ENCODE results near the gene ZDHHC16. TPM values are rescaled to one million over a fixed set of nuclear protein-coding genes. Genes with fewer than 3 reads are reported as not detected.

ZDHHC16 gene
- total RNA-seq (2022; extraction: Qiagen RNA extraction; ENCODE audit: low read depth) = 38.3 to 58.0 TPM (median 55.0 TPM) in 5 replicates

GRCh38 chr10:97445722-97446639 lies at the start of gene ZDHHC16, which contains the start of gene EXOSC1:
TSS of gene ZDHHC16 (plus strand) at chr10:97446175. CDS start at chr10:97451676, 5,501 bp downstream.
TSS of gene EXOSC1 (minus strand) at chr10:97446006. CDS start at chr10:97445985, 21 bp downstream.

DNA sequence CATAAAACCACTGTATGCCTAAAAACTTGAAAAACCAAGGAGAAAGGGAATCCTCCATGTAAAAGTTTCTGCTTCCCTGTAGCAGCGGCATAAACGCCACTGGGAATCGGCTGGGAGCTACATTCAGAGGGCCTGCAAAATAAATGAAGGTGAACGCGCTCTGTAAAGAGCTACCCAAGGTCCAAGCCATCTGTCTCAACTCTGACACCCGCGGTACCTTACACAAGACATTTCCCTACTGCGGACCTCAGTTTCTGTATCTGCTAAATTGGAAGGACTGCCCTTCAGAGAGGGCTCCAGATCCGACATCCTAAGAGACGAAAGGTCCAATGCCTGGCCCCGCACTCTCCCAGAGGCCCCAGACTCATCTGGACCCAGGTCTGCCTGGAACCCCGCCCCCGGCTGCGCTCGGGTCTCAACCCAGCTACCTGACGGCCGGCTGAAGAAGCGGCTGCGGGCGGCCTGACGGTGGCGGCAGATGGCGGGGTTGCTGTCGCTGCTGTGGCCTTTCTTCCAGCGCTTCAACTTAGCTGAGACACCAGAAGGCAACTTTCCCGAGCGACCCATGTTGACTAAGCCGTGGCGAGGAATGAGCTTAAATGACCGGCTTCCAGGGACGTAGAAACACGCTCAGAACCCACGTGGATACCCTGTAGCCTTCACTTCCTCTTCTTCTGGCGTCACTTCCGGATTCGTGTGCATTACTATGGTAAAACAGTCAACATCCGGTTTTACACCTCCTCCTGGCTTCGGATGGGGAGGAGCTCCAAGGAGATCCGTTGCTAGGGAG lies 45.1 kb upstream of the ZDHHC16 start, which contains the start of gene RRP12:
Gene RRP12, minus strand, starts transcription at position 676 of the 790 bp plus-strand sequence. Its CDS starts 109 bp downstream, at position 567.

DNA sequence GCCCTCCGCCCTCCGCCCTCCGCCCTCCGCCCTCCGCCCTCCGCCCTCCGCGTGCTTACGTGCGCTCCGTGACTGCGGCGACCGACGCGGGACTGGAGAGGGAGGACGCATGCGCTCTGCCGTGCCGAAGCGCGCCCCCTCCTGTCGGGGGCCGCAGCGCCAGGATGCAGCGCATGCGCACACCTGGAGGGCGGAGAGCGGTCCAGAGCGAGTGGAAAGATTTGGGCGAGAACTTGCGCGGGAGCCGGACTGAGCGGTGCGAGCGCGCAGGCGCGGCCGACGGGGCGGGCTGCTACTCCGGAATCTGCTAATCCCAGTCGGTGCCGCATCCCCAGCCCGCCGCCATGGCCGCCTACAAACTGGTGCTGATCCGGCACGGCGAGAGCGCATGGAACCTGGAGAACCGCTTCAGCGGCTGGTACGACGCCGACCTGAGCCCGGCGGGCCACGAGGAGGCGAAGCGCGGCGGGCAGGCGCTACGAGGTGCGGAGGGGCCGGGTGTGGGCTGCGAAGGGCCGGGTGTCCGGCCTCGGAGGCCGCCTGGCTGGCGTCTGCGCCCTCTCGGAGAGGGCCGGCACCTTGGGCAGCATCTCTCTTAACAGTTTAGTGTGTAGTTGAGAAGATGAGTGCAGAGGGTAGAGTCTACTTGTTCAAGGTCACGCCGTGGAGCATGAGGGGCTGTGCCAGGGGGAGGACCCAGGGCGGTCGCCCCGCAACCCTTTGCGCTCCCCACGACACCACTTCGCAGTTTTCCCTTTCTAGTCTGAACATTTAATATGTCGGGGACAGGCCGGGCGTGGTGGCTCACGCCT lies 19.8 kb upstream of the ZDHHC16 start, which contains the start of gene PGAM1:
Gene PGAM1, plus strand, starts transcription at position 228 of the 812 bp plus-strand sequence. Its CDS starts 117 bp downstream, at position 345.

DNA sequence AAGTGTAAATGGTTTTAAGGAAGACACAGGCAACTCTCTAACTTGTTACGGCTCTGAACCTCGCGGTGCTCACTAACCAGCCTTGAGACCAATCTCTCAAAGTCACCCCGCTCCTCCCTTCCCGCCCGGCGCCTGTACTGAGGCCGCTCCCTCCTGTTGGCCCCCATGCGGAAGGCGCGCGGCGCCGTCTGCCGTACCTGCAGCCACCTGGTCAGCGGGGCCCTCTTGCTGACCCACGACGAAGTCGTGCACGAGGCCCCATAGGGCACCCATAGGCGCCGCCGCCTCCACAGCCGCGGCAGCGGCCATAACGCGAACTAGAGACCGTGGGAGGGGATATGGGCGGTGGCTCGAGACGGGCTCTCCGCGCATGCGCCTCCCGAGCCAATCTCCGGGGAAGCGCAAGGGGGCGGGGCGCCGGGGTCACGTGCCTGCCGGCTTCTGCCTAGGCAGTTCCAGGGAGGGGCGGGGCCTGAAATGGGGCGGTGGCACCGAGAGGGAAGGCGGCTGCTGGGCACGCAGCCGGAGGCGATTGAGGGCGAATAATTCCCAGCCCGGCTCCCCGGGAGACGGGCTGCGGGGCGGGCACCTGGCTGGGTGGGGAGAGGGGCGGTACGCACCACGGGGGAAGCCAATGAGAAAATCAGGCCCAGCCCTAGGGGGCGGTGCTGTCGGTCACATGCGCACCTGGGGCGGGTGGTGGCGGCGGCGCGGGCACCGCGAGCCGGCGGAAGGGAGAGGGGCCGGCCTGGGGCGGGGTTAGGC lies 52.3 kb downstream of the ZDHHC16 start, which contains the start of gene MMS19:
Gene MMS19, minus strand, starts transcription at position 347 of the 765 bp plus-strand sequence. Its CDS starts 38 bp downstream, at position 309.

GRCh38 chr10:97498841-97499560 lies 53.0 kb downstream of the ZDHHC16 start, which contains the start of gene UBTD1:
TSS of gene UBTD1 (plus strand) at chr10:97498924. CDS start at chr10:97499204, 280 bp downstream.

Other genes with a start within 250 kb of the ZDHHC16 start
- gene ARHGAP19, start 153.5 kb upstream of the ZDHHC16 start, total RNA-seq (2022; extraction: Qiagen RNA extraction; ENCODE audit: low read depth) = 4.1 to 6.3 TPM (median 5.4 TPM) in 5 replicates
- 0.74 to 2.5 TPM (median 1.8 TPM) in 5 replicates for gene FRAT1, start 126.9 kb upstream of the ZDHHC16 start, total RNA-seq (2022; extraction: Qiagen RNA extraction; ENCODE audit: low read depth)
- 4.9 to 9.5 TPM (median 8.2 TPM) in 5 replicates for gene FRAT2, start 111.4 kb upstream of the ZDHHC16 start, total RNA-seq (2022; extraction: Qiagen RNA extraction; ENCODE audit: low read depth)
- gene RRP12, start 44.8 kb upstream of the ZDHHC16 start, total RNA-seq (2022; extraction: Qiagen RNA extraction; ENCODE audit: low read depth) = 48.1 to 71.9 TPM (median 56.6 TPM) in 5 replicates
- gene PGAM1, start 20.0 kb upstream of the ZDHHC16 start, total RNA-seq (2022; extraction: Qiagen RNA extraction; ENCODE audit: low read depth) = 492 to 633 TPM (median 610 TPM) in 5 replicates
- gene EXOSC1, start 169 bp upstream of the ZDHHC16 start, total RNA-seq (2022; extraction: Qiagen RNA extraction; ENCODE audit: low read depth) = 46.9 to 62.0 TPM (median 53.9 TPM) in 5 replicates
- 28.6 to 52.2 TPM (median 49.2 TPM) in 5 replicates for gene MMS19, start 52.2 kb downstream of the ZDHHC16 start, total RNA-seq (2022; extraction: Qiagen RNA extraction; ENCODE audit: low read depth)
- 11.2 to 21.6 TPM (median 19.1 TPM) in 5 replicates for gene UBTD1, start 52.7 kb downstream of the ZDHHC16 start, total RNA-seq (2022; extraction: Qiagen RNA extraction; ENCODE audit: low read depth)
- gene ANKRD2, start 126.6 kb downstream of the ZDHHC16 start, total RNA-seq (2022; extraction: Qiagen RNA extraction; ENCODE audit: low read depth) = 3.9 to 6.4 TPM (median 5.4 TPM) in 5 replicates
- 0.78 to 1.7 TPM (median 1.2 TPM) in 5 replicates for gene HOGA1, start 138.2 kb downstream of the ZDHHC16 start, total RNA-seq (2022; extraction: Qiagen RNA extraction; ENCODE audit: low read depth)
- 0.15 TPM in 1 of 5 replicates, not detected in the others for gene C10orf62, start 143.5 kb downstream of the ZDHHC16 start, total RNA-seq (2022; extraction: Qiagen RNA extraction; ENCODE audit: low read depth)
- 6.8 to 9.0 TPM (median 8.4 TPM) in 5 replicates for gene MORN4, start 187.3 kb downstream of the ZDHHC16 start, total RNA-seq (2022; extraction: Qiagen RNA extraction; ENCODE audit: low read depth)
- 21.4 to 28.1 TPM (median 25.5 TPM) in 5 replicates for gene PI4K2A, start 194.5 kb downstream of the ZDHHC16 start, total RNA-seq (2022; extraction: Qiagen RNA extraction; ENCODE audit: low read depth)
- 76.5 to 114 TPM (median 96.9 TPM) in 5 replicates for gene AVPI1, start 241.1 kb downstream of the ZDHHC16 start, total RNA-seq (2022; extraction: Qiagen RNA extraction; ENCODE audit: low read depth)

All from A549 treated with ZK216348 at 1 μM for 4 hours (cell line).